Hematopoietic multipotent progenitor cell treated with erythropoietin and hydrocortisone succinate and interleukin-3 and kit ligand, for 17 days (in vitro differentiated cells): ENCODE measurements around the gene ROMO1.
"Not testable (repeated sequence)": the region's sequence is repeated elsewhere in the genome, so short reads cannot be mapped to it uniquely, and the experiment has no call there.

ENCODE experiments used
- DNase-seq: peaks from one replicate; pipeline ENCODE4 v3.0.0-alpha.2; 2015; ENCODE audit warnings: low spot score

Gene ROMO1

DNA sequence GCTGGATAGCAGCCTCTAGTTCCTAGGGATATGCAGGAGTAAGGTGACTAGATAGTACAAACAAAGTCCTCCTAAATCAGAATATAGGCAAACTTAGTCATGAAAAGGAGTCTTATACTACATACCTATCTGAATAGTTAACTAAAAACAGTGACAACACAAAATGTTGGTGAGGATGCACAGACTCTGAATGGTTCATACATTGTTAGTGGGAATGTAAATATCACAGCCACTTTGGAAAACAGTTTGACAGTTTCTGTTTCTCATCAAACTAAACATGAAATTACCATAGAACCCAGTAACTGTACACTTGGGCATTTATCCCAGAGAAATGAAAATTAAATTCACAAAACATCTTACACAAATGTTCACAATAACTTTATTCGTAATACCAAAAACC is 17.2 kb upstream of the ROMO1 start:
- no peak for DNase-seq

DNA sequence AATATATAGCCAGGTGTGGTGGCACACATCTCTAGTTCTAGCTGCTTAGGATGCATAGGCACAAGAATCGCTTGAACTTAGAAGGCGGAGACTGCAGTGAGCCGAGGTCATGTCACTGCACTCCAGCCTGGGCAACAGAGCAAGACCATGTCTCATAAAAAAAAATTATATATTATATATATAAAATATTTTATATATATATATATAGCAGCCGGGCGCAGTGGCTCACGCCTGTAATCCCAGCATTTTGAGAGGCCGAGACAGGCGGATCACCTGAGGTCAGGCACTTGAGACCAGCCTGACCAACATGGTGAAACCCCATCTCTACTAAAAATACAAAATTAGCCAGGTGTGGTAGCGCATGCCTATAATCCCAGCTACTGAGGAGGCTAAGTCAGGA is 13.8 kb upstream of the ROMO1 start:
- DNase-seq, result not testable (repeated sequence)

DNA sequence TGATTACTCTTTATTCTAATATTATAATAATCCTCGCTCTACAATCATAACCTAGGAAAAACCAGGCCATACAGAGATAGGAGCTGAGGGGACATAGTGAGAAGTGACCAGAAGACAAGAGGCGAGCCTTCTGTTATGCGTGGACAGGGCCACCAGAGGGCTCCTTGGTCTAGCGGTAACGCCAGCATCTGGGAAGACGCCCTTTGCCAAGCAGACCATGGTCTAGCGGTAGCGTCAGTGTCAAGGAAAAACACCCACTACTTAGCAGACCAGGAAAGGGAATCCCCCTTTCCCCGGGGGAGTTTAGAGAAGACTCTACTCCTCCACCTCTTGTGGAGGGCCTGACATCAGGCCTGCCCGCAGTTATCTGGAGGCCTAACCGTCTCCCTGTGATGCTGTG is 12.3 kb upstream of the ROMO1 start:
- DNase-seq, result peak; percentile 7

DNA sequence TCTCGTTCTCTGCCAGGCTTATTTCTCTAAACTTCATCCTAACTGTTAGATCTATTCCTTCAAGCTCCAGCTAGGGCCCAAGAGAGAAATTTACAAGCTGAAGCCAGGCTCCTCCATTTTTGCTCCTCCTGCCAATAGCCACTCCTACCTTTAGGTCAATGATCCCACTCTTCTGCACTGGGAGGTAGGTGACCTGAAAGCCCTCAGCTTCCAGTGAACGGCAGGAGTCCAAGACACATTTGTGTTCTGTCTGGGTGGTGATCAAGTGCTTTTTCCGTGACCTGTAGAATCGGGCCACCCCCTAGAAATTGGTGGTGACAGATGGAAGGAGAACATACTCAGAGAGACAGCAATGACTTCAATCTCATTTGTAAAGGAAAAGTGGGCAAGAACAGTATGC is 8.9 kb upstream of the ROMO1 start:
- peak; percentile 2 for DNase-seq

DNA sequence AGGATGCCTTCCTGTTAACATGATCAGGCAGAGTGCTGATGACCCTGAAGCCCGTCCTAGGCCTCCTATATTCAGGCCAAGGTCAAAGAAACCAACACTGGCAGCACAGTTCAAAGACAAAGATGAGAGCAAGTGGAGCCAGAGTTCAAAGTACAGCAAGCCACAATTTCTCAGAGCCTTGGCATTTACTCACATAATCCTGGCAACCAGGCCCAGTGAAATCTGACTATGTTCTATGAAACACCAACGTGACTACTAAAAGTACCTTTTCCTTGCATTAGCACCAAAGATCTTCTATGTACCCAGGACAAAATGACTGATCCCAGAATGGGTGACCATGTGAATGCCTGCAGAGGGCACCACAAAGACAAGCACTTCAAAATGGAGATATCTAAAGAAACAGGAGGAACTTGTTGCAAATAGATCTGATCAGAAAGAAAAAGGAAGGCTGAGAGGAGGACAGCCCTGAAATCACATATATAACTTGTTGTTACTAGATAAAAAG is 3.9 kb upstream of the ROMO1 start:
- no peak for DNase-seq

DNA sequence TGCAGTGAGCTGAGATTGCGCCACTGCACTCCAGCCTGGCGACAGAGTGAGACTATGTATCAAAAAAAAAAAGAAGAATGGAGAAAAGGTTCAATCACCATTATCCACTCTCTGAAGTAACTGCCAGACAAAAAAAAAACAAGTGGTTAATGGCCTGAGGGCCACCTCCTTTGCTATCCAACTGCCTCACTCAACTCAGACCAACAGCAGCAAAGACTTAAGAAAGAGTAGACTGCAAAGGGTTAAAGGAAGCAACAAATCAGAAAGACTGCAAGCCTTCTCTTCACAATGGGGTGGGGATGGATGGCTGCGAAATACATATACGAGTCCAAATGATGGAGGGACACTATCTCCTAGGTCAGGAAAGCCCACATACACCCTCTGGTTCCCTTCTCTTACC is 3.2 kb upstream of the ROMO1 start:
- DNase-seq, result no peak

DNA sequence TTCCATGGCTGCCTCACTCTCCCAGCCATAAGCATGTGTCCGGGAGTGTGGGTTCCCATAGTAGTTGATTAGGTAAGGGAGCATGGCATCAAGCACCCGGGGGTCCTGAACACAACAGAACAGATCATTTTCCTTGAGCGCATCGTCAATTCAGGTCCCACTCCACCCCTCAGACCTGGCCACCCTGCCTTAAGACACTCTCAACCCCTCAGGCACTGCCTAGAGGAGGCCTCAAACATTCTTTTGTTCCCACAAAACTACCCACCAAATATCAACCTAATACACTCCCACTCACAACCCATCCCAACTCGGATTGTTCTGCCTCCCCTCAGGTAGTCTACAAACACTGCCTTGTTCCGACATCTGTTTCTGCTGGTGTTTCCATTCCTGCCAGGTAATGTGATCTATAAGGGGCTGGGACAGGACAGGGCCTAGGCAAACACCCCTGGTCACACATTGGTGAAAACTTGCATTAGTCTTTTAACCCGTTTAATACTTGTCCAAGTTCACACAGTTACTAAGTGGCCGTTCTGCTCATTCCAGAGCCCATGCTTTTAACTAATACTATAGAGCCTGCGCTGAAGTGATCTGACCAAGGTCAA is 1.4 kb upstream of the ROMO1 start:
- DNase-seq, result no peak

DNA sequence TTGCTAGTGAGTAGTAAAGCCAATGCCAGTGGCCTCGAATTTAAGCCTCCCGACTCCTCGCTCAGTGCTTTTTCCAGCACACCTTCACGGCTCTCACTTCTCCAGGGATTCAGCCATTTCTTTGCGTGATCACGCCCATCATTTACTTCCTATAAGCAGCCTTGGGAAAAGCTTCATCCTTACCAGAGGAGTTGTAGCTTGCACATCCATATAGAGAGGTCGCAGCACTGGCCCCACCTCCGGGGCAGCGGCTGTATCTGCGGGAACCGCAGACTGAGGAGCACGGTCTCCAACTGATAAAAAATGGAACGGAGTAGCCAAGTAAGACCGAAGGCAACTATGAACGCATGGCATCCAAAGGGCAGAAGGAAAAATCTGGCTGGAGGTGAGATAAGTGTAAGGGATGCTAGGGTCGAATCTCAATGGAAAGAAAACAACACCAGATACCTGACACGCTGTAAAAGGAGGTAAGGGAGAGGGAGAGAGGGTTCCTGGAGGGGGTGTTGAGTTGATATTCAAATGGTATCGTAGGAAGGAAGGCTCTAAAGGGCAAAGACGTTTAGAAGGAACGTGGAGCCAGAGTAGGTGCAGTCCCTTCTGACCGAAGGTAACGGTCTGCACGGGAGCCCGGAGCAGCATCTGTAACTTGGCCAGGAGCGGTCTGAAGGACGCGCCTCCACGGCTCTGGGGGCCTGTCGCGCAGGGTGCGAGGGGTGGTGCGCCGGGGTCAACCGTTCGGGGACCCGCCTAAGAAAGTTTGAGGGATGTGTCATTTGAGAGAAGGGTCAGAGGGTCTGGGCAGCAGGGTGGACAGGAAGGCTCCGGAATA is 693 bp upstream of the ROMO1 start:
- DNase-seq, result no peak

DNA sequence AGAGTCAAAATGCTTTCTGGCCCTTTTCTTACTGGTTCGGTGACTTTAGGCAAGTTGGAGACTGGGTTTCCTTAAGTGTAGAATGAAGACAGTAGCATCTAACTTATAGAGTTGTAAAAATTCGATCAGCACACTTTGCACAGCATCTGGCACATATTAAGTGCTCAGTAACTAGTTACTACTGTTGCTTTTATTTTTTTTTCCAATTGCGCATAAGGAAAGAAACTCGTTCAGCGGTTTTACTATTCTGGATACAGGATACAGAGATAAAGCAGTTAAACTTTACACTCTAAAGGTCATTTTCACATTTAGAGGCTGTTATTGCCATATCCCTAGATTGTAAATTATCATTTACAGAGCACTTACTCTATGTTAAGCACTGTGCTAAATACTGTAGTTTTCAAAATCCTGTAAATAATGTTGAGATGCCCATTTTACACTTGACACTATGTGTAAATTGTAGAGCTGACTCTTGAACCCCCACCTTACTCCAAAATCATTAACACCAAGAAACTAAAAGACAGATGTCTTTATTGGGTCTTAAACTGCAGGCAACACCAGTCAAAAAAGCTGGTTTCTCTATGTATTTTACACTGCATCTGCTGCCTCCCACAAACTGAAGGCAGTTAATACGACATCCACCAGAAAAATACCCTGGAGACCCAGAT is 886 bp downstream of the ROMO1 start:
- DNase-seq, result no peak

DNA sequence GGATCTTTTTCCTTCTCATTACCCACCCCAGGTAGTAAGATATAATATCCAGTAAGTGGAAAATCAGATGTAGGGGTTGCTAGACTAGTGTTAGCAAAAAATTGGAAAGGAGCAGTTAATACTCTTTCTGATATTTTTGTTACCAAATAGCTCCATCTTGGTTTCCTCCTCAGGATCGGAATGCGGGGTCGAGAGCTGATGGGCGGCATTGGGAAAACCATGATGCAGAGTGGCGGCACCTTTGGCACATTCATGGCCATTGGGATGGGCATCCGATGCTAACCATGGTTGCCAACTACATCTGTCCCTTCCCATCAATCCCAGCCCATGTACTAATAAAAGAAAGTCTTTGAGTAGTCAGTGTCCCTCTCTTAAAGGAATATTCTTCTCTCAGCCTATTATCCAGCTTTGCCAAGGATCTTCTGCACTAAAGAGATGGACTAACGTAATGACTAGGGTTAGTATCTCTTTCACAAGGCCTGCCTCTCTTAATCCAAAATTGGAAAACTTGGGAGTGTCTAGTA is 1.5 kb downstream of the ROMO1 start:
- no peak for DNase-seq

DNA sequence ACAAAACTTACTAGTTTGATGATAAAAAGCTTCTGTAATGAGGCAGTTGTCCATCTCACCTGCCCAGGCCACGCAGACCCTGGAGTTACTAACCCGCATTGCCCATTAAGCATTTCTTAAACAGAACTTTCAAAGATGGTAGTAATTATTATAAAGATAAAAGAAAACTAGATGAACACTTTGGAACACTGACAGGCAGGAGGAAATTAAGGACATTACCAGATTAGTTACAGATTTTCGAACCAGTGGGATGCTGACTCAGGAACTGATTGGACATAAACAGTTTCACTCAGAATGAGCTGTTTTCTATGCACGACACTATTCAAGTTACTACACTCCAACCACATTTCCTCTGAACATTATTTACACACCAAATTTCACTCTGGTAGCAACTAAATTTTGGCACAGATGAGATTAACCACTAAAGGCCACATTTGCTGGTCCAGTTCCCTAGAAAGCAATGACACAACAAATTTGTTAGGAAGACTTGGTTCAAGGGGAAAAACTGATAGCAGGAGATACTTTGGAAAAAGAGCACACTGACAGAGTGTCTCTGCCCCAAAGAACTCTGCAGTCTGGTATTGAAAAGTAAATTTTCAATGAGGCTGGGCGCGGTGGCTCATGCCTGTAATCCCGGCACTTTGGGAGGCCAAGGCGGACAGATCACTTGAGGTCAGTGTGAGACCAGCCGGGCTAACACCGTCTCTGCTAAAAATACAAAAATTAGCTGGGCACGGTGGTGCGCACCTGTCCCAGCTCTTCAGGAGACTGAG is 3.0 kb downstream of the ROMO1 start:
- DNase-seq, result no peak

DNA sequence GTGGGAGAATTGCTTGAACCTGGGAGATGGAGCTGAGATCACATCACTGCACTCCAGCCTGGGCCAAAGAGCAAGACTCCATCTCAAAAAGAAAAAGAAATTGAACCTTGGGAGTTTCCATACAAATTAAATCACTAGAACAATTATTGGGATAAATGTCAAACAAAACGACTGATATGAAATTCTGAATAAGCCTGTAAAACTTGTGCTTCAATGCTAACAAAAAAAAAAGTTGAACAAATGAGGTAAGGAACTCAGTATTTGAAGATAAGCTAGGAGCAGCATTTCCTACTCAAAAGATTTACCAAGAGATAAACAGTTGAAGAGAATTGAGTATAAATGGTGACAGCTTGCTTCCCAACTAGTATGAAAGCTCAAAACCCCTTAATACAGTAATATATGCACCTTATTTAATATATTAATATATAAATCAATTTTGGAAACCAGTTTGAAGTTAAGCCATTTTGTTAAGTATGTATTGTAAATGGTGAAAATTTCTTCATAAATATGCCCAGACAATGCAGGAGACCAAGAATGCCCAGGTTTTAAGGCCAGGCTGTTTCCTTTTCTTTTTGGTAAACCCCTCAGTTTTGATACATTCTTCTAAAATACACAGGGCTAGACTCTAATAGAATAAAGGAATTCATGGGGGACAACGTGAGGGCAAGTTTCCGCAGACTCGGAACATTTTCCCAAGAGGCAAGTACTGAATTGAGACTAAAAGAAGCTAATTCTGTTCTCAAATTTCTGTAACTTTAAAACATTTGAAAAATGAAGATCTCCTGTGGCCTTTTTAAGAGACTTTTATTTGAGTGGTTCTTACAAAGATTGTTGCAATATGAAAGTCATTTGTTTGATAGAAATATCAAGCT is 3.9 kb downstream of the ROMO1 start:
- DNase-seq, result no peak

DNA sequence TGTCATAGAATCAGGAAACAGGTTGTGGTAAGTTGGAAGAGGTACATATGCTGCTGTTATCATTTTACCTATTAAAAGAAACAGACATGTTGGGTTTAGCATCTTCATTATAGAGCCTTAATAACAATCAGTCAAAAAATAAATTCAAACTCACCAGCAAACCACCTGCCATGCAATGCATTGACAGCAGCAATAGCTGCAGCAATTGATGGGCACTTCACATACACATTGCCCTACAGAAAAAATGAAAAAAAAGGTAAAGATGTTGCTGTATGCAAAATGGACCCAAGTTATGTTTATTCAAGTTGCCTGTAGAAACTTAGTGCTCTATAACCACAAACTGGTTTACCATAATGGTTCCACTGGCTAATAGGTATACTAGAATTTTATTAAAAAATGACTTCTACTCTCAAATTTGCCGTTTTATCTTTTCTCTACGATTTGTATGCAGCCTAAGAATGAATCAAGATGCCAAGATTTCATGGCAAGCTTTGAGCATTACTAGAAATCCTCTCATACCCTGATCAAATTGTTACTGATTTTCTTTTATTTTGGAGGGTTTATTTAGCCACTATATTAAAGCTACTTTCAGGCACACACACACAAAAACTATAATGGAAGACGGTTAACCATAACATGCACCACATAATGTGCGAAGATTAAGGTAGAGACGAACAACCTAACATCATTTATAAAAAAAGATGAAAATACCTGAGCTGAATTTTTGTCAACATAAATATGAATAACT is 5.5 kb downstream of the ROMO1 start:
- no peak for DNase-seq

DNA sequence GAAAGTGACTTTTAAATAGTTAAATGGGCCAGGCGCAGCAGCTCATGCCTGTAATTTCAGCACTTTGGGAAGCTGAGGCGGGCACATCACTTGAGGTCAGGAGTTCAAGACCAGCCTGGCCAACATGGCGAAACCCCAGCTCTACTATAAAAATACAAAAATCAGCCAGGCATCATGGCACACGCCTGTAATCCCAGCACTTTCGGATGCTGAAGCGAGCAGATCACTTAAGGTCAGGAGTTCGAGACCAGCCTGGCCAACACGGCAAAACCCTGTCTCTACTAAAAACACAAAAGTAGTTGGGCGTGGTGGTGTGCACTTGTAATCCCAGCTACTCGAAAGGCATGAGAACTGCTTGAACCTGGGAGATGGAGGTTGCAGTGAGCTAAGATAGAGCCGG is 6.7 kb downstream of the ROMO1 start:
- not testable (repeated sequence) for DNase-seq

DNA sequence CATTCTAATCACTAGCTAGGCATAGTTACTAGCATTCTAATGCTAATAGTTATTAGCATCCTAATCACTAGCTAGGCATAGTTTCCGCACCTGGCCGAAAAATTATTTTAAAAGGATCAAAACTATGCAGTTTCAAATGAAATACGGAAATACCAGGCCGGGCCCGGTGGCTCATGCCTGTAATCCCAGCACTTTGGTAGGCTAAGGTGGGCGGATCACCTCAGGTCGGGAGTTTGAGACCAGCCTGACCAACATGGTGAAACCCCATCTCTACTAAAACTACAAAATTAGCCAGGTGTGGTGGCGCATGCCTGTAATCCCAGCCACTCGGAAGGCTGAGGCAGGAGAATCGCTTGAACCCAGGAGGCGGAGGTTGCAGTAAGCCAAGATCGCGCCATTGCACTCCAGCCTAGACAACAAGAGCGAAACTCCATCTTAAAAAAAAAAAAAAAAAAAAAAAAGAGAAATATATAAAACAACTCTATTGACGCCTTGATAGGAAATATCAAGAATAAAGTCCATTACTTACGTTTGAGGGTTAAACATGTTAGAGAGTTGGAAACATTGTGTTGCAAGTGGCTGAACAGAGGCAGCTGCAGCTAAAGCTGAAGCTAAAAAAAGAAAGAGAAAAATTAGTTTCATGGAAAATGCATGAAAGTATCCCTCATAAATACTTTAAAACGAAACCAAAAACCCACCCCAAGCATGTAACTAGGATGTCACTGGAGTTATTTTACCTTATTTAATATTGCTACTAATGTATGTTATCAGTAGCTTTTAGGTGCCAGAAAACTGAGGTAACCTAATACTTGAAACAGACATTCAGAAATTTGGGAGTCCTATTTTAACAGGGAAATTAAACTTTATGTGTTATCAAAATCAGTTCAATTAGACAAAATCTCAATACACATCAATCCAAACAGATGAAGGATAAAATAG is 7.7 kb downstream of the ROMO1 start:
- not testable (repeated sequence) for DNase-seq

DNA sequence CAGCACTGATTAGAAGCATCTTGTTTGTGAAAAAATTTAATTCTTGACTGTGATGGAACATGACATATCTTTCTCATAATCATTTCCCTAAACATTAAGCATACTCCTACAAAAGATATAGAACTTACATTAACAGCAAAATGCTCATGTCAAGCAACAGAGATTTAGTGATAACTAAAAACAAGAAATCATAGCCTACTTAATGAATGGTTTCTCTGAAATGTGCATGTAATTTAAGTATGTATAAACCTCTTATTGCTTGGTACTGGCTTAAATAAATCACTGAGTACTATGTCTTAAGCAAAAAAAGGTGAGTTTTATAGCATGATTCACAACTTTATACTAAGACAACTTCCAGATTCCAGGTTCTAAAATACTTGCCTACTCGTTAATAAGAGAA is 9.3 kb downstream of the ROMO1 start:
- DNase-seq, result no peak

DNA sequence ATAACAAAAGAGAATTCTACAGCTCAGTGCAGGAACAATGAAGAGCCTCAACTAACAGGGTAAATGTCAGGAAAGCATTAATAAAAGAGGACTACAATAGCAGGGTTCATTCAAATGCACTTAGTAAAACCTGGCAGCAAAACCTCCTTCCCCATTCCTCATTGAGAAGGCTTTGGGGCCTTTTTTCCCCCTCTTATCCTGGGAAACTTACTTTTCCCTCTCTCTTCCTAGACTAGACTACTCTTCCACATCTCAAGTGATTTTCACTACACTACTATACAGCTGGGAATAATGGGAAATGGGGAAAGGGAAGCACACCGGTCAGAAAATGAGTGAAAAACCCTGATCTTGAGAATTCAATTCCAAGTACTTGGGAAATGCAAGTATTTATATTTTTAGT is 10.1 kb downstream of the ROMO1 start:
- no peak for DNase-seq

DNA sequence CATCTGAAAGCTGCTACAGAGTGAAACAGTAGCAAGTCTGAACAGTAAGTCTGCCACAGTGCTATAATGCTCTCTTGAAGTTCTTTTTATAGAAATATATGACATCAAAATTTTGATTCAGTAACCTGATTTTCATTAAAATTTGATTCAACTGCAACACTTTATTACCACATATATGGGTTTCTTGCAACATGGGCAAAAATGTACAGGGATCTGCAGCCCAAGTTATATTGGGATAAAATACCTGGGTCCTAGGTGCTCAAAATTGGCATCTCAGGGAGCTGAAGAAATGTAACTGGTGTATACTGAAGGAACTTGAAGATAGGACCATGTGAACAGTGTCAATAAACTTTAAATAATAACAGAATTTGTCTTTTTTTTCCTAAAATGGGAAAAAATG is 10.8 kb downstream of the ROMO1 start:
- DNase-seq, result no peak

DNA sequence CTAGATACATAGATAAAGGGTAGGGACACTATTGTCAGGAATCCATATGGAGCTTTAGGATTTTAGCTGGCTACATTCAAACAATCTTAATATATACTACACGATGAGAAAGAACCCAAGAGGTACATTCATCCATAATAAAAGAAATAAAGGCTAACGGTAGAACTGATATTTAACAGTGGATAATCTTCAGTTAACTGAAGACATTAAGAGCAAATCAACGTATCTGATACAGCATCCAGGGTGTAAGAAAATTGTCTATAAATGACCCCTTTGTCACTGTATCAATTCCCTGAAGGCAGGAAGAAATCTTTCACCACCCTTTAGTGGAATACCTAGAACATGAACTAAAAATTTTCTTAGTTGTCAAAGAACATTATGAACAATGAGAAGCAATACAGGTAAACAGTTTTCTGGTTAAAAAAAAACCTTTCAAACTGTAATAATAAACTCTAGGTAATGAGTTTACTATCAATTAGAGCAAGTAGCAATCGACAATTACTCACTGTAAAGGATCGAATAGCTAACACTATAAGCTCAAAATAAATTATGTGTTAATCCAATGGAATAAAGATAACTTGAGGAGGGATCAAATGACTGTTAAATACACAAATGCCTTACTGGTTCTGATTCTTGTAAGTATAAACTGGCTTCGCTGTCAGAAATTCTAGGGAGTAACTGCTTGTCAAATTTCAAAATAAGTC is 11.8 kb downstream of the ROMO1 start:
- no peak for DNase-seq
